Hepatocyte (in vitro differentiated cells): Measurements from ENCODE around the gene RASGRF1. TPM values are rescaled to one million over a fixed set of nuclear protein-coding genes. Genes with fewer than 3 reads are reported as not detected.

ENCODE experiments used
- DNase-seq: peaks from one replicate; pipeline ENCODE4 v3.0.0-alpha.2; 2016; ENCODE audit warnings: low spot score
- H2AFZ ChIP-seq: fragments of 200-600 bp; sonication (generic); 2 replicates; pipeline ENCODE4 v1.6.0; 2016; ENCODE audit warnings: antibody characterized with exemption, mild to moderate bottlenecking
- H3K27ac ChIP-seq: fragments of 200-600 bp; sonication (generic); 2 replicates; pipeline ENCODE4 v1.5.1; 2016; ENCODE audit warnings: mild to moderate bottlenecking
- H3K27me3 ChIP-seq: fragments of 200-600 bp; sonication (generic); 2 replicates; pipeline ENCODE4 v1.6.1; 2016
- H3K36me3 ChIP-seq: fragments of 200-600 bp; sonication (generic); replicated peaks from 2 replicates; pipeline ENCODE4 v1.5.1; 2016; ENCODE audit warnings: low read depth; ENCODE audit not compliant: insufficient read depth
- H3K4me1 ChIP-seq: fragments of 200-600 bp; sonication (generic); 2 replicates; pipeline ENCODE4 v1.5.1; 2016; ENCODE audit warnings: mild to moderate bottlenecking, moderate library complexity; ENCODE audit not compliant: insufficient read depth
- H3K4me2 ChIP-seq: fragments of 200-600 bp; sonication (generic); 2 replicates; pipeline ENCODE4 v1.6.0; 2016
- H3K4me3 ChIP-seq: fragments of 200-600 bp; sonication (generic); 2 replicates; pipeline ENCODE4 v1.5.1; 2016; ENCODE audit warnings: mild to moderate bottlenecking
- H3K79me2 ChIP-seq: fragments of 200-600 bp; sonication (generic); 2 replicates; pipeline ENCODE4 v1.6.0; 2017; ENCODE audit warnings: mild to moderate bottlenecking
- H3K9me2 ChIP-seq: fragments of 200-600 bp; sonication (generic); replicated peaks from 2 replicates; pipeline ENCODE4 v1.6.0; 2017; ENCODE audit warnings: mild to moderate bottlenecking; ENCODE audit not compliant: insufficient read depth
- H3K9me3 ChIP-seq: fragments of 200-600 bp; sonication (generic); 2 replicates; pipeline ENCODE4 v1.5.1; 2016; ENCODE audit warnings: low read depth, mild to moderate bottlenecking
- H4K20me1 ChIP-seq: fragments of 200-600 bp; sonication (generic); 2 replicates; pipeline ENCODE4 v1.6.0; 2016; ENCODE audit warnings: mild to moderate bottlenecking; ENCODE audit not compliant: insufficient read depth, poor library complexity, severe bottlenecking
- EZH2 ChIP-seq: fragments of 200-600 bp; sonication (generic); IDR thresholded peaks from 2 replicates; pipeline ENCODE4 v1.6.1; 2016; ENCODE audit warnings: antibody characterized with exemption, mild to moderate bottlenecking, borderline replicate concordance
- EZH2phosphoT487 ChIP-seq: fragments of 200-600 bp; sonication (generic); IDR thresholded peaks from one replicate; pipeline ENCODE4 v1.6.1; 2018; ENCODE audit warnings: antibody characterized with exemption, mild to moderate bottlenecking, low read depth, moderate library complexity; ENCODE audit not compliant: unreplicated experiment, severe bottlenecking
- WGBS: methylation state at CpG from one replicate; pipeline ENCODE4 v1.1.6; 2016; ENCODE audit warnings: low lambda C conversion rate; ENCODE audit errors: missing lambda C conversion rate; 5-methylcytosine and 5-hydroxymethylcytosine counted together
- polyA plus RNA-seq: library from polyadenylated mRNA; unstranded; fragments of >200 nt; fragmentation: Nextera tagmentation; extraction: Ambion mirVana; gene quantifications from 2 replicates; pipeline ENCODE4 v1.2.1, GENCODE V29; 2016
- total RNA-seq: library from RNA; depleted of rRNA; stranded (reverse); fragments of >200 nt; gene quantifications from 2 replicates; pipeline ENCODE4 v1.2.3, GENCODE V29; 2014
- TF ChIP-seq, protein P1 (sequence below): fragments of 200-600 bp; sonication (generic); IDR thresholded peaks from 2 replicates; pipeline ENCODE4 v1.5.1; 2016; ENCODE audit warnings: antibody characterized with exemption, mild to moderate bottlenecking; ENCODE audit not compliant: poor library complexity

Gene RASGRF1
- total and polyA plus RNA-seq, 2 experiments from 2014 or later: 0.52 to 1.5 TPM

DNA sequence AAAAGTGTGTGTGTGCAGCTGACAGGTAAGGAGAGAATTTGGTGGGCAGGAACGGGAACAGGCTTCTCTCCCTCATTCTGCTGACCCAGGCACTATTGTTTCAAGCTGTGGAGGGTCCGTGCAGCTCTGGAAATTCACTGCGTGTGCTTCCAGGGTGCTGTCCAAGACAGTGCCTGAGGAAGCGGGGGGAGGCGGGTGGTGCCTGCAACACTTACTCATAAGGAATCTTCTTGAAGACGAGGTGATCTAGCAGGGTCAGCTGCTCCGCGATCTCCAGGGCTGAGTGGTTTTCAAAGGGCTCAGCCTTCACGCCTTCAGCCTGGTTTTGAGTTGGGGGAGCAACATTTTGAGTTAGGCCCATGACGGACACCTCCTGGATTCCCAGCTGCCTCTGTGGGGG, 99.1 kb downstream of the RASGRF1 start:
- Histone ChIP-seq H3K36me3 (no peaks in the 10 kb centered on the region), H3K79me2 (no peaks in the 10 kb centered on the region), H4K20me1 (no peaks in the 10 kb centered on the region), H3K4me1 (peaks cover 42% of the 10 kb centered on the region), H3K9me2 (no peaks in the 10 kb centered on the region), H3K4me2 (no peak overlapping the region), H3K27ac (no peak overlapping the region), H3K27me3 (no peaks in the 10 kb centered on the region), H3K9me3 (no peaks in the 10 kb centered on the region), H3K4me3 (no peak overlapping the region), H2AFZ (no peak overlapping the region)
- TF ChIP-seq, protein P1, sequence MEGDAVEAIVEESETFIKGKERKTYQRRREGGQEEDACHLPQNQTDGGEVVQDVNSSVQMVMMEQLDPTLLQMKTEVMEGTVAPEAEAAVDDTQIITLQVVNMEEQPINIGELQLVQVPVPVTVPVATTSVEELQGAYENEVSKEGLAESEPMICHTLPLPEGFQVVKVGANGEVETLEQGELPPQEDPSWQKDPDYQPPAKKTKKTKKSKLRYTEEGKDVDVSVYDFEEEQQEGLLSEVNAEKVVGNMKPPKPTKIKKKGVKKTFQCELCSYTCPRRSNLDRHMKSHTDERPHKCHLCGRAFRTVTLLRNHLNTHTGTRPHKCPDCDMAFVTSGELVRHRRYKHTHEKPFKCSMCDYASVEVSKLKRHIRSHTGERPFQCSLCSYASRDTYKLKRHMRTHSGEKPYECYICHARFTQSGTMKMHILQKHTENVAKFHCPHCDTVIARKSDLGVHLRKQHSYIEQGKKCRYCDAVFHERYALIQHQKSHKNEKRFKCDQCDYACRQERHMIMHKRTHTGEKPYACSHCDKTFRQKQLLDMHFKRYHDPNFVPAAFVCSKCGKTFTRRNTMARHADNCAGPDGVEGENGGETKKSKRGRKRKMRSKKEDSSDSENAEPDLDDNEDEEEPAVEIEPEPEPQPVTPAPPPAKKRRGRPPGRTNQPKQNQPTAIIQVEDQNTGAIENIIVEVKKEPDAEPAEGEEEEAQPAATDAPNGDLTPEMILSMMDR: no peak
- TF ChIP-seq EZH2 (no peak), EZH2phosphoT487 (no peak)
- WGBS: 67% methylated on average over 10 of the region's 10 CpGs
- peak; percentile 49 for DNase-seq

DNA sequence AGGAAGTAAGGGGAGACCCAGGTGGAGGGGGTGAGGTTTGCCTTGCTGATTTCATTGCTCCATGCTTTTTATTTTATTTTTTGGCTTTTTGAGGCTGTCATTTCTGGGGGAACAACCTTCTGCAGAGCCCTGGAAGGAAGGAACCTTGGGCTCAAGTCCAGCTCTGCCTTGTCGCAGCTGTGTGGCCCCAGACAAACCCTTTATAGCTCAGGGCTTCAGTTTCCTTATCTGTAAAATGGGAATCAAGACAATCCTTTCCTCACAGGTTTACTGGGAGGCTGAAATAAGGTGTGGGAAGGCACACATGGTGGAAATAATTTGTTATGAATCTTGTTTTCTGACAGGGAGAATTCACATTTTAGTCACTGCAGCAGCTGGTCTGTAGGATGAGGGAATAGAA, 100.3 kb downstream of the RASGRF1 start:
- Histone ChIP-seq H4K20me1 (no peaks in the 10 kb centered on the region), H3K9me2 (no peaks in the 10 kb centered on the region), H3K4me1 (peaks cover 42% of the 10 kb centered on the region), H3K79me2 (no peaks in the 10 kb centered on the region), H3K4me3 (no peak overlapping the region), H3K27me3 (no peaks in the 10 kb centered on the region), H2AFZ (no peak overlapping the region), H3K27ac (no peak overlapping the region), H3K4me2 (no peak overlapping the region), H3K36me3 (no peaks in the 10 kb centered on the region), H3K9me3 (no peaks in the 10 kb centered on the region)
- no peak for TF ChIP-seq EZH2
- TF ChIP-seq, protein P1: no peak
- WGBS: 90% methylated on average over 1 of the region's 1 CpG
- no peak for DNase-seq

DNA sequence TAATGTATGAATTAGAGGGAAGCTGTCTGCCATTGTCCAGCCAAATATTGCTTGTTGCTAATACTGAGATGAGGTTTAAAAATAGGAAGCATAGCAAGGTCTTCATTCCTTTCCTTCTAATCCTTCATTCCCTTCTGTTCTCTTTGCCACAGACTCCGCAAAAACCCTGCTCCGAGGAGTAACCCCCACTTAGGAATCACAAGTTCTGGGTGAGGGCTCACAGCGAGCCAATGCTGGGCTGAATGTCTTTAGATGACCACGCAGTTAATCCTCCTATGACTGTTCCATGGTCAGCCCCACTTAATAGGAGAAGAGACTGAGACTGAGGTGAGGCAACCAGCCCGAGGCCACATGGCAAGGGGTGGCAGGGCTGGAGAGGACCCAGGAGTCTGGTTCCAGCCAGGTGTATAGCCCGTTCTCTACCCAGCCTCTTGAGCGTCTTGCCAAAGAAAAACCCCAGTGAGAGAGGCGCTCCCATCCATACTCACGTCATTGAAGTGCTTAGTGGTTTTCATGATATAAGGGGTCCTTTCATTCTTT, 100.8 kb downstream of the RASGRF1 start:
- WGBS: 90% methylated on average over 9 of the region's 9 CpGs

More for the DNA sequence above, 100.8 kb downstream of the RASGRF1 start:
- TF ChIP-seq EZH2: no peak
- TF ChIP-seq EZH2phosphoT487: no peak
- TF ChIP-seq, protein P1: no peak
- Histone ChIP-seq H3K4me1 (peaks cover 42% of the 10 kb centered on the region), H2AFZ (no peak overlapping the region), H4K20me1 (no peaks in the 10 kb centered on the region), H3K36me3 (no peaks in the 10 kb centered on the region), H3K9me2 (no peaks in the 10 kb centered on the region), H3K4me3 (no peak overlapping the region), H3K4me2 (no peak overlapping the region), H3K79me2 (no peaks in the 10 kb centered on the region), H3K27me3 (no peaks in the 10 kb centered on the region), H3K9me3 (no peaks in the 10 kb centered on the region), H3K27ac (peak overlapping the region; percentile 89)
- no peak for DNase-seq
